H1 (cell line): Measurements from ENCODE around the gene CARD14. TPM values are rescaled to one million over a fixed set of nuclear protein-coding genes. Genes with fewer than 3 reads are reported as not detected.

Experiments
- CTCF ChIA-PET: fragments of 300-600 bp; sonication (Branson Sonifier 250); formaldehyde crosslinking; loops from one replicate; lab custom pipeline; 2021; ENCODE audit not compliant: partially characterized antibody; lab: Charles Lee
- POLR2A ChIA-PET: fragments of 300-600 bp; sonication (Branson Sonifier 250); formaldehyde crosslinking; loops from one replicate; lab custom pipeline; 2021; ENCODE audit warnings: inconsistent platforms; ENCODE audit not compliant: partially characterized antibody; lab: Charles Lee
- DNase-seq, 2 experiments: peaks; one replicate each; pipeline versions ENCODE4 v3.0.0 to v3.0.0-alpha.2; 2010 to 2022; ENCODE audit warnings: low spot score in 2 of 2, low read depth in 1 of 2, mixed read lengths in 1 of 2
- FAIRE-seq: peaks from 2 replicates; lab custom pipeline; 2011; peaks lifted over from hg19 to GRCh38; lab: Jason Lieb, UNC
- H2AFZ ChIP-seq: 2 replicates; pipeline ENCODE4 v1.8.1; 2012; ENCODE audit warnings: low read length, inconsistent platforms
- H2AK5ac ChIP-seq: 2 replicates; pipeline ENCODE4 v1.6.1; 2013; ENCODE audit warnings: low read depth, low read length
- H2BK120ac ChIP-seq: replicated peaks from 2 replicates; pipeline ENCODE3; 2013; ENCODE audit warnings: low read depth, low read length, inconsistent platforms
- H2BK12ac ChIP-seq: 2 replicates; pipeline ENCODE4 v1.6.1; 2013; ENCODE audit warnings: low read depth, low read length
- H2BK15ac ChIP-seq: 2 replicates; pipeline ENCODE4 v1.6.1; 2013; ENCODE audit warnings: low read length
- H2BK20ac ChIP-seq: 2 replicates; pipeline ENCODE4 v1.6.1; 2013; ENCODE audit warnings: low read length
- H2BK5ac ChIP-seq: 2 replicates; pipeline ENCODE4 v1.6.1; 2013; ENCODE audit warnings: low read depth, low read length
- H3K14ac ChIP-seq: 2 replicates; pipeline ENCODE4 v1.6.1; 2013; ENCODE audit warnings: inconsistent platforms; ENCODE audit not compliant: insufficient read length
- H3K18ac ChIP-seq: 2 replicates; pipeline ENCODE4 v1.6.1; 2013; ENCODE audit warnings: low read length; ENCODE audit errors: extremely low read depth
- H3K23ac ChIP-seq: 2 replicates; pipeline ENCODE4 v1.6.1; 2013; ENCODE audit warnings: inconsistent platforms; ENCODE audit not compliant: insufficient read length
- H3K23me2 ChIP-seq: 2 replicates; pipeline ENCODE4 v1.6.1; 2013; ENCODE audit warnings: low read depth, low read length
- H3K27ac ChIP-seq: 2 replicates; pipeline ENCODE4 v1.6.1; 2011; ENCODE audit warnings: low read depth, low read length, inconsistent platforms
- H3K27me3 ChIP-seq, 4 experiments: replicated peaks in 1 of 4; 1 replicate in 1 of 4; 2 replicates in 3 of 4; pipeline versions ENCODE4 v1.6.1 to v1.8.1; 2011 to 2013; ENCODE audit warnings: low read length in 3 of 4, mild to moderate bottlenecking in 3 of 4, inconsistent platforms in 2 of 4, mixed read lengths in 2 of 4, moderate library complexity in 1 of 4; ENCODE audit not compliant: control insufficient read depth in 3 of 4, insufficient read depth in 3 of 4; ENCODE audit errors: extremely low read depth in 1 of 4
- H3K36me3 ChIP-seq, 4 experiments: 2 replicates each; pipeline versions ENCODE4 v1.6.1 to v1.8.1; 2011 to 2013; ENCODE audit warnings: mild to moderate bottlenecking in 4 of 4, low read length in 3 of 4, moderate library complexity in 2 of 4, control low read depth in 1 of 4, inconsistent platforms in 1 of 4; ENCODE audit not compliant: insufficient read depth in 4 of 4, control insufficient read depth in 2 of 4
- H3K4ac ChIP-seq: replicated peaks from 2 replicates; pipeline ENCODE3; 2013; ENCODE audit warnings: low read length, low read depth, mixed read lengths, inconsistent platforms; ENCODE audit not compliant: insufficient read length
- H3K4me1 ChIP-seq, 4 experiments: replicated peaks in 1 of 4; 1 replicate in 1 of 4; 2 replicates in 3 of 4; pipeline versions ENCODE4 v1.6.1 to v1.8.1; 2011 to 2013; ENCODE audit warnings: low read length in 3 of 4, inconsistent platforms in 2 of 4, mixed read lengths in 1 of 4; ENCODE audit not compliant: insufficient read depth in 4 of 4, control insufficient read depth in 3 of 4
- H3K4me2 ChIP-seq, 2 experiments: 2 replicates each; pipeline versions ENCODE4 v1.6.1 to v1.8.1; 2011 to 2013; ENCODE audit warnings: low read depth in 2 of 2, low read length in 2 of 2, control low read depth in 1 of 2, inconsistent platforms in 1 of 2, mild to moderate bottlenecking in 1 of 2; ENCODE audit not compliant: insufficient read depth in 1 of 2
- H3K4me3 ChIP-seq, 4 experiments: fragments of 200-600, 300-600 bp in 1 of 4; sonication (generic), shearing (Covaris generic), sonication (Bioruptor Twin) in 1 of 4; 2 replicates each; pipeline versions ENCODE4 v1.5.1 to v1.8.1; 2011 to 2016; ENCODE audit warnings: low read length in 4 of 4, low read depth in 3 of 4, control low read depth in 2 of 4, inconsistent platforms in 2 of 4, mild to moderate bottlenecking in 2 of 4, mixed read lengths in 1 of 4, moderate library complexity in 1 of 4; ENCODE audit not compliant: insufficient read depth in 2 of 4; ENCODE audit errors: extremely low read depth in 1 of 4
- H3K56ac ChIP-seq: replicated peaks from 2 replicates; pipeline ENCODE3; 2013; ENCODE audit warnings: low read depth, mild to moderate bottlenecking, mixed read lengths, low read length, inconsistent platforms; ENCODE audit not compliant: insufficient read length
- H3K79me1 ChIP-seq: 2 replicates; pipeline ENCODE4 v1.6.1; 2013; ENCODE audit warnings: low read depth, low read length, control low read depth
- H3K79me2 ChIP-seq, 2 experiments: 2 replicates each; pipeline versions ENCODE4 v1.6.1 to v1.8.1; 2012 to 2013; ENCODE audit warnings: low read length in 2 of 2, mild to moderate bottlenecking in 2 of 2, inconsistent platforms in 1 of 2; ENCODE audit not compliant: insufficient read depth in 2 of 2, control insufficient read depth in 1 of 2
- H3K9ac ChIP-seq, 4 experiments: replicated peaks in 1 of 4; 1 replicate in 1 of 4; 2 replicates in 3 of 4; pipeline versions ENCODE4 v1.6.1 to v1.8.1; 2011 to 2013; ENCODE audit warnings: low read depth in 3 of 4, low read length in 3 of 4, control low read depth in 2 of 4, mild to moderate bottlenecking in 2 of 4, moderate library complexity in 2 of 4, inconsistent platforms in 1 of 4; ENCODE audit errors: extremely low read depth in 1 of 4
- H3K9me3 ChIP-seq, 2 experiments: 2 replicates each; pipeline versions ENCODE4 v1.6.1 to v1.8.1; 2012 to 2013; ENCODE audit warnings: mild to moderate bottlenecking in 2 of 2, moderate library complexity in 2 of 2, control low read depth in 1 of 2, inconsistent platforms in 1 of 2, low read depth in 1 of 2, low read length in 1 of 2, mixed read lengths in 1 of 2; ENCODE audit not compliant: insufficient read depth in 2 of 2
- H4K20me1 ChIP-seq, 2 experiments: replicated peaks in 1 of 2; 2 replicates each; pipeline versions ENCODE3 to v1.8.1; 2011 to 2013; ENCODE audit warnings: inconsistent platforms in 2 of 2, low read length in 2 of 2, mild to moderate bottlenecking in 1 of 2; ENCODE audit not compliant: insufficient read depth in 2 of 2, control insufficient read depth in 1 of 2
- H4K5ac ChIP-seq: 2 replicates; pipeline ENCODE4 v1.6.1; 2013; ENCODE audit warnings: low read length, low read depth, mixed read lengths, inconsistent platforms; ENCODE audit not compliant: insufficient read length
- H4K8ac ChIP-seq: 2 replicates; pipeline ENCODE4 v1.8.0; 2013; ENCODE audit warnings: mild to moderate bottlenecking, moderate library complexity, low read length, inconsistent platforms; ENCODE audit not compliant: insufficient read depth; ENCODE audit errors: extremely low read depth
- H4K91ac ChIP-seq: replicated peaks from 2 replicates; pipeline ENCODE3; 2013; ENCODE audit warnings: low read length, mixed read lengths, inconsistent platforms; ENCODE audit not compliant: insufficient read length
- BACH1 ChIP-seq: IDR thresholded peaks from 2 replicates; pipeline ENCODE4 v1.6.1; 2012; ENCODE audit warnings: low read length, improper control_type of control experiment
- CREB1 ChIP-seq: IDR thresholded peaks from 2 replicates; pipeline ENCODE4 v1.6.1; 2012; ENCODE audit warnings: inconsistent platforms
- EGR1 ChIP-seq: IDR thresholded peaks from 2 replicates; pipeline ENCODE4 v1.6.1; 2011; ENCODE audit warnings: low read depth, low read length, borderline replicate concordance
- HDAC6 ChIP-seq: IDR thresholded peaks from one replicate; pipeline ENCODE4 v1.7.1; 2012; ENCODE audit warnings: low read depth, mild to moderate bottlenecking, inconsistent platforms, low read length, moderate library complexity
- JUND ChIP-seq: IDR thresholded peaks from 2 replicates; pipeline ENCODE4 v1.6.1; 2011; ENCODE audit warnings: mild to moderate bottlenecking, improper control_type of control experiment, low read length
- KDM1A ChIP-seq: fragments of 200-600, 300-600 bp; sonication (generic); IDR thresholded peaks from 2 replicates; pipeline ENCODE4 v1.7.1; 2016; ENCODE audit warnings: mild to moderate bottlenecking, low read length, borderline replicate concordance
- KDM4A ChIP-seq: IDR thresholded peaks from one replicate; pipeline ENCODE4 v1.7.1; 2012; ENCODE audit warnings: low read depth, mild to moderate bottlenecking, moderate library complexity, low read length, inconsistent platforms; ENCODE audit not compliant: severe bottlenecking
- MAFK ChIP-seq: IDR thresholded peaks from 2 replicates; pipeline ENCODE4 v1.6.1; 2012; ENCODE audit warnings: low read depth, mild to moderate bottlenecking, improper control_type of control experiment, low read length
- NRF1 ChIP-seq: IDR thresholded peaks from 2 replicates; pipeline ENCODE4 v1.6.1; 2011; ENCODE audit warnings: mild to moderate bottlenecking, low read depth, low read length, improper control_type of control experiment
- RFX5 ChIP-seq: IDR thresholded peaks from 2 replicates; pipeline ENCODE4 v1.6.1; 2011; ENCODE audit warnings: low read depth, low read length, improper control_type of control experiment, borderline replicate concordance
- SIN3A ChIP-seq, 2 experiments: IDR thresholded peaks in 1 of 2; conservative IDR thresholded peaks in 1 of 2; 2 replicates each; pipeline ENCODE4 v1.6.1; 2011 to 2012; ENCODE audit warnings: low read length in 2 of 2, improper control_type of control experiment in 1 of 2, low read depth in 1 of 2, mild to moderate bottlenecking in 1 of 2
- SIRT6 ChIP-seq: IDR thresholded peaks from one replicate; pipeline ENCODE4 v1.7.1; 2012; ENCODE audit warnings: low read length, inconsistent platforms
- SP4 ChIP-seq: IDR thresholded peaks from 2 replicates; pipeline ENCODE4 v1.6.1; 2012; ENCODE audit warnings: low read length, inconsistent platforms
- TAF1 ChIP-seq: IDR thresholded peaks from 2 replicates; pipeline ENCODE4 v1.6.1; 2011; ENCODE audit warnings: mild to moderate bottlenecking, low read depth, low read length
- YY1 ChIP-seq: IDR thresholded peaks from 2 replicates; pipeline ENCODE4 v1.6.1; 2011; ENCODE audit warnings: low read depth, mild to moderate bottlenecking, low read length
- WGBS, 2 experiments: shearing (Covaris generic) in 1 of 2; methylation state at CpG; one replicate each; pipeline versions ENCODE4 v1.1.6 to v1.1.7; 2013 to 2015; ENCODE audit warnings: low lambda C conversion rate in 2 of 2, mixed read lengths in 2 of 2, inconsistent platforms in 1 of 2, low coverage in 1 of 2, missing lambda C conversion rate in 1 of 2; ENCODE audit not compliant: insufficient replicate concordance in 2 of 2, insufficient coverage in 1 of 2, insufficient read length in 1 of 2; ENCODE audit errors: extremely low coverage in 1 of 2, missing lambda C conversion rate in 1 of 2; 5-methylcytosine and 5-hydroxymethylcytosine counted together
- polyA plus RNA-seq, 7 experiments: library from polyadenylated mRNA; depleted of rRNA in 3 of 7; stranded (reverse) in 5 of 7; unstranded in 2 of 7; fragments of >200 nt in 5 of 7; fragments of 200-250 nt in 2 of 7; gene quantifications; 1 replicate in 5 of 7; 2 replicates in 1 of 7; 4 replicates in 1 of 7; pipeline versions ENCODE4 v1.2.1 to v1.2.3, GENCODE V29; 2011 to 2013; ENCODE audit warnings: missing spikeins in 2 of 7, mixed read lengths in 2 of 7
- total RNA-seq: library from RNA; stranded (reverse); fragmentation: NEBNext Ultra II Directional; extraction: Animal tissue kit (Norgen Biotek cat#: 25700); gene quantifications from 2 replicates; pipeline ENCODE4 v1.2.1, GENCODE V29; 2021

The CARD14 gene
- total and polyA plus RNA-seq, 2 of the 8 experiments (the other 6 are each of a cell fraction or from before 2014, with no cell fraction given), result 0.08 TPM; not detected in 1

DNA sequence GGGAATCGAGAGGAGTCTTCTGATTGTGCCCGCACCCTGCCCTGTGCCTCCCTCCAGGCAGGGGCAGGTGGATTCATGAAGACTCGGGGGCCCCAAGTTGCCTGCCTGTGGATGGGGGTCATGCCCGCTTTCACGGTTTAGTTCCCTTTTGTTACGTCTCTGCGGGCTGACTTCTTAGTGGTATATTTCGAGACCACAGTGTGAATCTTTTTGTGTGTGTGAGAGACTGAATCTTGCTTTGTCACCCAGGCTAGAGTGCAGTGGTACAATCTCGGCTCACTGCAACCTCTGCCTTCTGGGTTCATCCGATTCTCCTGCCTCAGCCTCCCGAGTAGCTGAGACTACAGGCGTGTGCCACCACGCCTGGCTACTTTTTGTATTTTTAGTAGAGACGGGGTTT, 72.7 kb downstream of the CARD14 start:
- Histone ChIP-seq H3K23me2 (no peaks in the 10 kb centered on the region), H4K8ac (no peak overlapping the region), H3K23ac (no peak overlapping the region), H3K18ac (no peak overlapping the region), H2AFZ (no peak overlapping the region), H3K14ac (no peak overlapping the region), H3K4me2 (no peak overlapping the region), H3K36me3 (peaks cover 0 to 8% (median 5%) of the 10 kb centered on the region in 4 experiments; a peak in 5 of 8 replicates), H3K27me3 (no peaks in the 10 kb centered on the region), H2BK15ac (no peak overlapping the region), H2BK120ac (no peak overlapping the region), H2BK5ac (no peak overlapping the region), H4K5ac (no peak overlapping the region), H3K56ac (no peak overlapping the region), H2BK12ac (no peak overlapping the region), H3K4me1 (no peaks in the 10 kb centered on the region)
- DNase-seq (no peak), FAIRE-seq (no peak)
- CTCF ChIA-PET, result interaction anchor here (0.9 kb wide), 1 partner anchor 17 kb away, joined by 4 read pairs; no protein-coding TSS in a partner anchor
- POLR2A ChIA-PET, result interaction anchor here (2.1 kb wide), 1 partner anchor 13 kb away, joined by 4 read pairs; no protein-coding TSS in a partner anchor
- TF ChIP-seq CREB1, result no peak
- TF ChIP-seq MAFK, result no peak
- TF ChIP-seq RFX5, result no peak
- no peak for TF ChIP-seq TAF1
- no peak for TF ChIP-seq JUND
- no peak for TF ChIP-seq SIN3A (conservative IDR thresholded peaks at IDR 0.05 in 1 of 2, IDR thresholded peaks at IDR 0.05 in 1 of 2; ENCODE audit: low read depth in 1 of 2, low read length in 2 of 2)
- TF ChIP-seq NRF1, result no peak
- no peak for TF ChIP-seq SIRT6
- TF ChIP-seq HDAC6, result no peak
- no peak for TF ChIP-seq KDM4A
- TF ChIP-seq YY1, result no peak
- no peak for TF ChIP-seq EGR1
- TF ChIP-seq KDM1A, result no peak
- TF ChIP-seq SP4, result no peak
- no peak for TF ChIP-seq BACH1
- TF ChIP-seq, all 59 proteins: peak for 0
- peaks cover 0 to 3% of the 10 kb centered on the region in 2 experiments for H4K20me1 ChIP-seq
- no peaks in the 10 kb centered on the region for H3K79me2 ChIP-seq
- H2AK5ac ChIP-seq, result no peak overlapping the region
- H3K79me1 ChIP-seq, result no peaks in the 10 kb centered on the region
- H4K91ac ChIP-seq, result no peak overlapping the region
- no peak overlapping the region for H2BK20ac ChIP-seq
- no peak overlapping the region for H3K4ac ChIP-seq
- no peak overlapping the region for H3K27ac ChIP-seq
- no peaks in the 10 kb centered on the region; a peak in 1 of 4 replicates for H3K9me3 ChIP-seq
- 89% methylated on average over 12 of the region's 14 CpGs; no CpG with 5 or more reads in 1 of the 2 experiments for WGBS, 2 experiments
- no peak overlapping the region for H3K4me3 ChIP-seq
- no peak overlapping the region for H3K9ac ChIP-seq
